Mesodermal cell (in vitro differentiated cells): ENCODE measurements around the gene KBTBD3. TPM values are rescaled to one million over a fixed set of nuclear protein-coding genes. Genes with fewer than 3 reads are reported as not detected.
A peak's percentile ranks its signal among the peaks of the same experiment; 100 is the strongest.

Source experiments
- H3K27ac ChIP-seq: 2 replicates; pipeline ENCODE4 v1.7.0; 2013; ENCODE audit warnings: mild to moderate bottlenecking, low read depth, low read length, moderate library complexity; ENCODE audit not compliant: severe bottlenecking
- H3K36me3 ChIP-seq: 2 replicates; pipeline ENCODE4 v1.7.1; 2013; ENCODE audit warnings: mild to moderate bottlenecking, low read length, moderate library complexity; ENCODE audit not compliant: control insufficient read depth, insufficient read depth
- H3K4me1 ChIP-seq: one replicate; pipeline ENCODE4 v1.7.1; 2013; ENCODE audit warnings: mild to moderate bottlenecking, low read length; ENCODE audit not compliant: insufficient read depth, control insufficient read depth, poor library complexity, severe bottlenecking
- H3K4me3 ChIP-seq: 2 replicates; pipeline ENCODE4 v1.7.0; 2013; ENCODE audit warnings: low read length, control low read depth, mild to moderate bottlenecking; ENCODE audit not compliant: insufficient read depth, poor library complexity, severe bottlenecking; ENCODE audit errors: extremely low read depth
- H3K9me3 ChIP-seq: 2 replicates; pipeline ENCODE4 v1.7.1; 2013; ENCODE audit warnings: mild to moderate bottlenecking, low read length, moderate library complexity; ENCODE audit not compliant: control insufficient read depth
- WGBS, 2 experiments: methylation state at CpG; one replicate each; pipeline ENCODE4 v1.1.5; 2013; ENCODE audit warnings: missing lambda C conversion rate in 2 of 2; ENCODE audit not compliant: insufficient coverage in 2 of 2; 5-methylcytosine and 5-hydroxymethylcytosine counted together
- polyA plus RNA-seq, 2 experiments: library from polyadenylated mRNA; stranded (reverse); fragments of 50-300 nt; gene quantifications; one replicate each; pipeline ENCODE4 v1.2.3, GENCODE V29; 2013

The KBTBD3 gene
- polyA plus RNA-seq (2013, experiment 1 of 2) = 7.6 TPM
- polyA plus RNA-seq (2013, experiment 2 of 2) = 9.0 TPM

GRCh38 chr11:106076919-106077608 lies at the start of gene KBTBD3:
Gene KBTBD3 (minus strand): TSS chr11:106077347. CDS start chr11:106059097, 18,250 bp downstream.
- peak within 1 kb of the TSS; percentile 95 for H3K27ac ChIP-seq
- H3K4me3 ChIP-seq = peak within 1 kb of the TSS; percentile 83
- peaks cover 28% of the 10 kb centered on the region for H3K36me3 ChIP-seq
- no peaks in the 10 kb centered on the region for H3K9me3 ChIP-seq
- WGBS, 2 experiments = 0 to 1% methylated on average over 20 to 21 of the region's 37 CpGs
- no peaks in the 10 kb centered on the region for H3K4me1 ChIP-seq

- no peaks in the 10 kb centered on the region for H3K36me3 ChIP-seq
- 71 to 83% methylated on average over 3 of the region's 6 CpGs for WGBS, 2 experiments
- peaks cover under 1% of the 10 kb centered on the region for H3K9me3 ChIP-seq
- H3K4me1 ChIP-seq = no peaks in the 10 kb centered on the region
- H3K27ac ChIP-seq = no peak overlapping the region
- no peak overlapping the region for H3K4me3 ChIP-seq
Observed at GRCh38 chr11:106121570-106122320, 44.6 kb upstream of the KBTBD3 start.

GRCh38 chr11:106105986-106106385 lies 28.8 kb upstream of the KBTBD3 start:
- H3K9me3 ChIP-seq = no peaks in the 10 kb centered on the region

GRCh38 chr11:106101819-106102218 lies 24.7 kb upstream of the KBTBD3 start:
- Histone ChIP-seq H3K4me1 (no peaks in the 10 kb centered on the region), H3K9me3 (no peaks in the 10 kb centered on the region), H3K4me3 (no peak overlapping the region), H3K27ac (no peak overlapping the region), H3K36me3 (peaks cover 16% of the 10 kb centered on the region)
- 80 to 100% methylated on average over 1 of the region's 1 CpG for WGBS, 2 experiments

More at GRCh38 chr11:106105986-106106385, 28.8 kb upstream of the KBTBD3 start:
- WGBS, 2 experiments = 93 to 94% methylated on average over 4 to 6 of the region's 6 CpGs
- no peak overlapping the region for H3K27ac ChIP-seq
- no peaks in the 10 kb centered on the region for H3K4me1 ChIP-seq
- no peaks in the 10 kb centered on the region for H3K36me3 ChIP-seq
- no peak overlapping the region for H3K4me3 ChIP-seq

- WGBS, 2 experiments = 86 to 92% methylated on average over 1 of the region's 3 CpGs
- Histone ChIP-seq H3K4me1 (no peaks in the 10 kb centered on the region), H3K36me3 (peaks cover 18% of the 10 kb centered on the region), H3K9me3 (no peaks in the 10 kb centered on the region), H3K27ac (no peak overlapping the region), H3K4me3 (no peak overlapping the region)
Observed at GRCh38 chr11:106101370-106101769, 24.2 kb upstream of the KBTBD3 start.

- H3K4me3 ChIP-seq = no peak overlapping the region
- H3K27ac ChIP-seq = no peak overlapping the region
- no CpG with 5 or more reads among the region's 1 CpG for WGBS, 2 experiments
- no peaks in the 10 kb centered on the region for H3K9me3 ChIP-seq
- H3K36me3 ChIP-seq = peaks cover 38% of the 10 kb centered on the region
- H3K4me1 ChIP-seq = no peaks in the 10 kb centered on the region
Observed at GRCh38 chr11:106098893-106099553, 21.9 kb upstream of the KBTBD3 start.

- Histone ChIP-seq H3K27ac (no peak overlapping the region), H3K36me3 (peaks cover 51% of the 10 kb centered on the region), H3K4me3 (no peak overlapping the region), H3K9me3 (no peaks in the 10 kb centered on the region), H3K4me1 (peaks cover 6% of the 10 kb centered on the region)
- WGBS, 2 experiments = no CpG with 5 or more reads among the region's 1 CpG
Observed at GRCh38 chr11:106092446-106092845, 15.3 kb upstream of the KBTBD3 start.

- Histone ChIP-seq H3K4me1 (peaks cover 6% of the 10 kb centered on the region), H3K9me3 (no peaks in the 10 kb centered on the region), H3K27ac (no peak overlapping the region), H3K4me3 (no peak overlapping the region), H3K36me3 (peaks cover 43% of the 10 kb centered on the region)
- 84 to 100% methylated on average over 2 of the region's 3 CpGs for WGBS, 2 experiments
Observed at GRCh38 chr11:106091480-106092123, 14.5 kb upstream of the KBTBD3 start.

- 92% methylated on average over 2 of the region's 4 CpGs; no CpG with 5 or more reads in 1 of the 2 experiments for WGBS, 2 experiments
- H3K36me3 ChIP-seq = peaks cover 44% of the 10 kb centered on the region
- H3K9me3 ChIP-seq = no peaks in the 10 kb centered on the region
- H3K4me1 ChIP-seq = peaks cover 10% of the 10 kb centered on the region
- H3K4me3 ChIP-seq = no peak overlapping the region
- peak overlapping the region; percentile 41 for H3K27ac ChIP-seq
Observed at GRCh38 chr11:106088896-106089295, 11.7 kb upstream of the KBTBD3 start.

GRCh38 chr11:106087815-106088435 lies 10.8 kb upstream of the KBTBD3 start:
- no peak overlapping the region for H3K4me3 ChIP-seq
- H3K9me3 ChIP-seq = no peaks in the 10 kb centered on the region
- H3K36me3 ChIP-seq = peaks cover 42% of the 10 kb centered on the region
- WGBS, 2 experiments = 60 to 88% methylated on average over 1 to 4 of the region's 9 CpGs
- peaks cover 10% of the 10 kb centered on the region for H3K4me1 ChIP-seq
- no peak overlapping the region for H3K27ac ChIP-seq
